Activated naive CD8-positive, alpha-beta T cell treated with anti-CD3 and anti-CD28 coated beads, Interleukin-2, amount 10 ng/mL, durations not matched to agents 7 days and 5 days (primary cell): Measurements from ENCODE around the gene ONECUT3. TPM values are rescaled to one million over a fixed set of nuclear protein-coding genes. Genes with fewer than 3 reads are reported as not detected.
"Not testable (repeated sequence)": the region's sequence is repeated elsewhere in the genome, so short reads cannot be mapped to it uniquely, and the experiment has no call there.

ENCODE experiments used
- ATAC-seq: fragments of 150-1000 bp; cut with Tn5 transposase; one replicate; pipeline ENCODE4 v1.10.0; 2021; ENCODE audit warnings: low read depth, moderate library complexity
- POLR2A ChIA-PET: fragments of 350-600 bp; sonication (Branson Sonifier 250); formaldehyde crosslinking; loops from one replicate; lab custom pipeline; 2021; ENCODE audit warnings: antibody characterized with exemption; lab: Charles Lee
- DNase-seq: peaks from one replicate; pipeline ENCODE4 v3.0.0; 2021
- H3K27ac Mint-ChIP-seq: one replicate; pipeline ENCODE4 v1.8.0; 2022; ENCODE audit warnings: mild to moderate bottlenecking, mixed read lengths
- H3K27me3 Mint-ChIP-seq: one replicate; pipeline ENCODE4 v1.8.0; 2022; ENCODE audit warnings: mild to moderate bottlenecking, moderate library complexity, mixed read lengths
- H3K36me3 Mint-ChIP-seq: one replicate; pipeline ENCODE4 v1.8.0; 2021; ENCODE audit warnings: mild to moderate bottlenecking, mixed read lengths
- H3K4me1 Mint-ChIP-seq: one replicate; pipeline ENCODE4 v1.8.0; 2021; ENCODE audit warnings: mixed read lengths
- H3K4me3 Mint-ChIP-seq: one replicate; pipeline ENCODE4 v1.8.0; 2022; ENCODE audit warnings: mild to moderate bottlenecking, moderate library complexity, mixed read lengths
- H3K9me3 Mint-ChIP-seq: one replicate; pipeline ENCODE4 v1.8.0; 2021; ENCODE audit warnings: mixed read lengths
- total RNA-seq, 2 experiments: library from RNA; stranded (reverse); gene quantifications; one replicate each; pipeline ENCODE4 v1.2.3, GENCODE V29; 2021

Gene ONECUT3
- total RNA-seq, 2 experiments from 2014 or later: not detected

DNA sequence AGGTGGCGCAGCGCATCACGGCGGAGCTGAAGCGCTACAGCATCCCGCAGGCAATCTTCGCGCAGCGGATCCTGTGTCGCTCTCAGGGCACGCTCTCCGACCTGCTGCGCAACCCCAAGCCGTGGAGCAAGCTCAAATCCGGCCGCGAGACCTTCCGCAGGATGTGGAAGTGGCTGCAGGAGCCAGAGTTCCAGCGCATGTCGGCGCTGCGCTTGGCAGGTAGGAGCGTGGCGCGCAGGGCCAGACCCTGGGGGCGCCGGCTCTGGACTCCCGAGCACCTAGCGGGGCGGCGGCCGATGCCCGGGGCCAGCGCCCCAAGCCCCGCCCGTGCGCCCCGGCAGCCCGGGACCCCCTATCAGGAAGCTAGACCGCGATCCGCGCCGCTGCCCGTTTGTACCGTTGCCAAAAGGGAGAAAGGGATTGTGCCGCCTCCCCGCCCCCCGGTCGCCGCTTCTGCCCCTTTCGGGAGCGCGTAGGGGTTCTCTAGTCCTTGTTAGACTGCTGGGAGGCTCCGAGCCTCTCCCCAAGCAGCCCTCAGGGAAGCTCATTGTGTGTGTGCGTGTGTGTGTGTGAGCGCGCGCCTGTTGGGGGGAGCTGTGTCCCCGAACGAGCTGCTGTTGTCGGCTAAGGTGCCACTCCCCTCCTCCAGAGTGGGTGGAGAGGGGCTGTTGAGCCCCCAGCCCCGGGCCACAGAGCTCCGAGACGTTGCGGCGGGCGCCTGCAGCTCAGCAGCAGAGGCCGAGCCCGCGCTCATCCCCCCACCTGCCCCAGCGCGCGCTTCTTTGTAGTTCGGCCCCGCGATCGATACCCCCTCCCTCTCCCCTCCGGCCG, 1.5 kb downstream of the ONECUT3 start:
- Mint-ChIP-seq H3K36me3 (peaks cover 2% of the 10 kb centered on the region), H3K9me3 (no peaks in the 10 kb centered on the region), H3K4me1 (peaks cover 12% of the 10 kb centered on the region), H3K27me3 (peaks cover 68% of the 10 kb centered on the region), H3K4me3 (no peak overlapping the region), H3K27ac (peak overlapping the region; percentile 67)
- DNase-seq: peak; percentile 58
- no peak for ATAC-seq
- POLR2A ChIA-PET: interaction anchor here (0.8 to 0.9 kb wide), 2 partner anchors 40 to 299 kb away, joined by 3 read pairs; no protein-coding TSS in a partner anchor

GRCh38 chr19:1755467-1756171, 2.3 kb downstream of the ONECUT3 start:
- DNase-seq (no peak), ATAC-seq (no peak)
- Mint-ChIP-seq H3K27me3 (peaks cover 66% of the 10 kb centered on the region), H3K9me3 (no peaks in the 10 kb centered on the region), H3K27ac (peak overlapping the region; percentile 76), H3K36me3 (peaks cover 2% of the 10 kb centered on the region), H3K4me1 (peaks cover 10% of the 10 kb centered on the region), H3K4me3 (peak overlapping the region; percentile 14)
- POLR2A ChIA-PET: interaction anchor here (0.6 to 0.9 kb wide), 3 partner anchors 9 to 300 kb away, joined by 3 to 4 read pairs (median 3); no protein-coding TSS in a partner anchor

DNA sequence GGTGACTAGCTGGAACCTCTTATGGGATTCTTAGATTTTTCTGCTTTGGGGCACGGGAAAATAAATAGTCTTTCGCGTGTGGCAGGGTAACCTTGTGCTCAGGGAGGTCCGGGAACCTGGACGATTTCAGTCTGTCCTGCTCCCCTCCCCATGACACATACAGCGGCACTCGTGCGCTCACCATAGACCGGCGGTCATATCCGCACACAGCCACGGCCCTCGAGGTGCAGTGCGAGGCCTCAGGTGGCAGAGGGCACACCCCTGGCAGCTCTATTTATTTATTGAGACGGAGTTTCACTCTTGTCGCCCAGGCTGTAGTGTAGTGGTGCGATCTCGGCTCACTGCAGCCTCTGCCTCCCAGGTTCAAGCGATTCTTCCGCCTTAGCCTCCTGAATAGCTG, 3.0 kb downstream of the ONECUT3 start:
- Mint-ChIP-seq H3K9me3 (no peaks in the 10 kb centered on the region), H3K27me3 (peaks cover 68% of the 10 kb centered on the region), H3K4me1 (peaks cover 10% of the 10 kb centered on the region), H3K27ac (no peak overlapping the region), H3K36me3 (peaks cover 2% of the 10 kb centered on the region), H3K4me3 (no peak overlapping the region)
- no peak for DNase-seq
- no peak for ATAC-seq
- POLR2A ChIA-PET: interaction anchor here (0.6 kb wide), 1 partner anchor 10 kb away, joined by 4 read pairs; no protein-coding TSS in a partner anchor

GRCh38 chr19:1756705-1757465, 3.6 kb downstream of the ONECUT3 start:
- Mint-ChIP-seq H3K4me1 (peaks cover 10% of the 10 kb centered on the region), H3K9me3 (no peaks in the 10 kb centered on the region), H3K27ac (peak overlapping the region; percentile 60), H3K27me3 (peaks cover 68% of the 10 kb centered on the region), H3K36me3 (peaks cover 2% of the 10 kb centered on the region), H3K4me3 (peak overlapping the region; percentile 48)
- POLR2A ChIA-PET: interaction anchor here (0.6 kb wide), 1 partner anchor 10 kb away, joined by 4 read pairs; no protein-coding TSS in a partner anchor
- DNase-seq: no peak
- no peak for ATAC-seq

DNA sequence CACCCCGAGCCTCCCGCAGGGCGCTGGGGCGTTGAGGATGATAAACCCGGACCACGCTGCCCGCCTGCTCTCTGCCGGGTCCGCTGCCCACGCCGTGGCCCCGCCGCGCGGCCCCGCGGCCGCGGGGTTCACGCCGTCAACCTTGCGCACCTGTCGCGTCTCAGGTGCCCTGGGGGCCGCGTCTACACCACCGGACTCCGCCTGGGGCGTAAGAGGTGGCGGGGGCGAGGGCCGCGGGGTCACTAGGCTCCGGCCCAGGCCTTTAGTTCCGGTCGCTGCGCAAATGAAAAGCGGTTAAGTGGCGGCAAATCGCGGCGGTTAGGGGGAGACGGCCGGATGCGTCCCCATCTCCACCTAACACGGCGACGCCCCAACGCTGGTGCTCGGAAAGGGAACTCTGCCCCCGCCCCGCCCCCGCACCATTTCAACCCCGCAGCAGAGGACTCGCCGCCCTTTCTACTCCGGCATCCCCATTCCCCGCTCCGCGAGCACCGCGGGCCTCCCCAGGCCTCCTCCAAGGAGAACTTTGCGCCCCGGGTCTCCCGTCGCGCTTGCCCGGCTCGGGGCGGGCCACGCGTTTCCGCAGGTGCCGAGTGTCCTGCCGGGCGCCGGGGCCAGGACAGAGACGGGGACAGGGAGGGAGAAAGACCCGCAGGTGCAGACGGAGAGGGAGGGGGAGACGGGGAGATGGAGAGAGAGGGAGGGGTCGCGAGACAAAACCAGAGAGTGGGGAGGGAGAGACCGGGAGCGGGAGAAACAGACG, 4.3 kb downstream of the ONECUT3 start:
- Mint-ChIP-seq H3K4me3 (no peak overlapping the region), H3K4me1 (peaks cover 10% of the 10 kb centered on the region), H3K27me3 (peaks cover 64% of the 10 kb centered on the region), H3K9me3 (no peaks in the 10 kb centered on the region), H3K36me3 (peaks cover 2% of the 10 kb centered on the region), H3K27ac (peak overlapping the region; percentile 60)
- POLR2A ChIA-PET: no interaction called here
- ATAC-seq (no peak), DNase-seq (no peak)

GRCh38 chr19:1758231-1758577, 4.9 kb downstream of the ONECUT3 start:
- Mint-ChIP-seq H3K27me3 (peaks cover 64% of the 10 kb centered on the region), H3K36me3 (peaks cover 2% of the 10 kb centered on the region)

GRCh38 chr19:1758959-1759903, 5.9 kb downstream of the ONECUT3 start:
- Mint-ChIP-seq H3K4me3 (no peak overlapping the region), H3K4me1 (peaks cover 10% of the 10 kb centered on the region), H3K9me3 (no peaks in the 10 kb centered on the region), H3K27ac (no peak overlapping the region), H3K36me3 (peaks cover 2% of the 10 kb centered on the region), H3K27me3 (peaks cover 74% of the 10 kb centered on the region)
- no peak for DNase-seq
- no peak for ATAC-seq
- POLR2A ChIA-PET: no interaction called here

More at GRCh38 chr19:1758231-1758577, 4.9 kb downstream of the ONECUT3 start:
- no peak overlapping the region for H3K27ac Mint-ChIP-seq
- no peak overlapping the region for H3K4me3 Mint-ChIP-seq
- no peak for ATAC-seq
- POLR2A ChIA-PET: no interaction called here
- H3K4me1 Mint-ChIP-seq: peaks cover 8% of the 10 kb centered on the region
- no peak for DNase-seq
- no peaks in the 10 kb centered on the region for H3K9me3 Mint-ChIP-seq

DNA sequence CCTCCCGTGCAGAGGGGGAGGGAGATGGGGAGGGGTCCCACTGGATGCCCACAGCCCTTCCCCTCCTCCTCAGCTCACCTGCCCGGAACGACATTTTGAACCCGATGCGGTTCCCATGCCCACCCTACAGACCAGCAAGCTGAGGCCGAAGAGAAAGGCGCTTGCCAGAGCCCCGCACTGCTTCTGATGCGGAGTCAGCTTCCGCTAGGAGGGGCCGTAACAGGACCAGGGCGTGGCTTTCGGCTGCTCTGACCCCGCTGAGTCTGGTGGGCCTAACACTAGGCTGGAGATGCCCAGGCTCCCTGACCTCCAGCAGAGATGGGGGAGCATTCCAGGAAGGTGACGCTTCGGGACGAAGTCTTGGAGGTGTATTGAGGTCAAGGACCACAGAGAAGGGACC, 6.7 kb downstream of the ONECUT3 start:
- Mint-ChIP-seq H3K27ac (no peak overlapping the region), H3K4me3 (no peak overlapping the region), H3K4me1 (peaks cover 9% of the 10 kb centered on the region)

DNA sequence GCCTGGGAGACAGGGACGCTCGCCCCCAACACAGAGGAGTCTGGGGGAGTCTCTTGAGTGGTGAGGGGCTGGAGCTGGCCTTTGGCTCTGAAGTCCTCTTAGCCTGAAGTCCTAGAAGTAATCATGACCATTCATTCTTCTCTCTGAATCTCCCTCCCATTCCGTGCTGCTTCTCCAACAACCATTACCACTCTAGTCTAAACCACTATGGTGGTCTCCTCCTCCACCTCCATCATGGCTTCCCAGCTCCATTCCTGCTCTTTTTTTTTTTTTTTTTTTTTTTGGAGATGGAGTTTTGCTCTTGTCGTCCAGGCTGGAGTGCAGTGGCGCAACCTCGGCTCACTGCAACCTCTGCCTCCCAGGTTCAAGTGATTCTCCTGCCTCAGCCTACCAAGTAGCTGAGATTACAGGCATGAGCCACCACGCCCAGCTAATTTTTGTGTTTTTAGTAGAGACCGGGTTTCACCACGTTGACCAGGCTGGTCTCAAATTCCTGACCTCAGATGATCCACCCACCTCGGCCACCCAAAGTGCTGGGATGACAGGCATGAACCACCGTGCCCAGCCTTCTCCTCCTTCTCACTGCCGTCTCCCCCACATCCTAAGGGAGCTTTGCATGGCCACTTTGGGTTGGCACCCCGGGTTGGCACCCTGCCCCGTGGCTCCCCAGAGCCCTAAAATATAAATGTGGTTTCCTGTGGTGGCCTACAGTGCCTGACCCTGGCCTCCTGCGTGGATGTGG, 7.7 kb downstream of the ONECUT3 start:
- DNase-seq, H3K9me3 Mint-ChIP-seq, H3K27ac Mint-ChIP-seq, ATAC-seq, H3K4me1 Mint-ChIP-seq, H3K4me3 Mint-ChIP-seq, H3K36me3 Mint-ChIP-seq: not testable (repeated sequence)
- H3K27me3 Mint-ChIP-seq: peaks cover 82% of the 10 kb centered on the region
- POLR2A ChIA-PET: interaction anchor here (0.7 kb wide), 1 partner anchor 10 kb away, joined by 3 read pairs; no protein-coding TSS in a partner anchor

More for the DNA sequence above, 6.7 kb downstream of the ONECUT3 start:
- DNase-seq (no peak), ATAC-seq (no peak)
- Mint-ChIP-seq H3K9me3 (no peaks in the 10 kb centered on the region), H3K36me3 (peaks cover 2% of the 10 kb centered on the region), H3K27me3 (peaks cover 79% of the 10 kb centered on the region)
- POLR2A ChIA-PET: interaction anchor here (0.7 kb wide), 1 partner anchor 94 kb away, joined by 3 read pairs; no protein-coding TSS in a partner anchor

GRCh38 chr19:1761528-1762242, 8.4 kb downstream of the ONECUT3 start:
- Mint-ChIP-seq H3K4me1 (peaks cover 7% of the 10 kb centered on the region), H3K4me3 (no peak overlapping the region), H3K27ac (no peak overlapping the region), H3K27me3 (peaks cover 80% of the 10 kb centered on the region), H3K9me3 (no peaks in the 10 kb centered on the region), H3K36me3 (no peaks in the 10 kb centered on the region)
- ATAC-seq: no peak
- POLR2A ChIA-PET: interaction anchor here (0.7 kb wide), 1 partner anchor 10 kb away, joined by 3 read pairs; no protein-coding TSS in a partner anchor
- no peak for DNase-seq
